ENCODE data around the gene AUTS2. TPM values are rescaled to one million over a fixed set of nuclear protein-coding genes. Genes with fewer than 3 reads are reported as not detected.

The AUTS2 gene
- total and polyA plus RNA-seq, 2 of the 8 experiments (the other 6 are each of a cell fraction or from before 2014, with no cell fraction given): 25.9 to 101 TPM

- no peak overlapping the region for H3K4ac ChIP-seq (replicated peaks; ENCODE audit: insufficient read length, low read depth, low read length)
- peak overlapping the region in 1 of 4 experiments; percentile 2; a peak in 1 of 8 replicates for H3K4me3 ChIP-seq (ENCODE audit: extremely low read depth in 1 of 4, insufficient read depth in 2 of 4, low read depth in 3 of 4, low read length in 4 of 4)
- H3K23ac ChIP-seq (ENCODE audit: insufficient read length): no peak overlapping the region
- no peak overlapping the region for H2AFZ ChIP-seq (ENCODE audit: low read length)
- peaks cover 19 to 95% of the 10 kb centered on the region in 2 experiments for H3K79me2 ChIP-seq (ENCODE audit: control insufficient read depth in 1 of 2, insufficient read depth in 2 of 2, low read length in 2 of 2)
- ChIA-PET POLR2A (ENCODE audit: partially characterized antibody) (interaction anchor here (0.9 to 1.2 kb wide), 4 partner anchors 9 to 26 kb away, joined by 3 to 4 read pairs (median 4); no protein-coding TSS in a partner anchor), CTCF (ENCODE audit: partially characterized antibody) (interaction anchor here (0.6 to 1.8 kb wide), 3 partner anchors 8 to 943 kb away, joined by 3 to 4 read pairs (median 4); no protein-coding TSS in a partner anchor)
- no peak overlapping the region for H3K14ac ChIP-seq (ENCODE audit: insufficient read length)
- FAIRE-seq (no peak), DNase-seq (ENCODE audit: low read depth in 1 of 2, low spot score in 2 of 2) (no peak)
- no peak overlapping the region for H2BK12ac ChIP-seq (ENCODE audit: low read depth, low read length)
- no peak overlapping the region for H4K5ac ChIP-seq (ENCODE audit: insufficient read length, low read depth, low read length)
- H3K79me1 ChIP-seq (ENCODE audit: low read depth, low read length): peaks cover 6% of the 10 kb centered on the region
- H2BK120ac ChIP-seq (replicated peaks; ENCODE audit: low read depth, low read length): no peak overlapping the region
- H3K27ac ChIP-seq (ENCODE audit: low read depth, low read length): no peak overlapping the region
- H3K36me3 ChIP-seq (ENCODE audit: control insufficient read depth in 2 of 4, insufficient read depth in 4 of 4, low read length in 3 of 4): peaks cover 0 to 8% (median 3%) of the 10 kb centered on the region in 4 experiments; a peak in 1 of 8 replicates
- H3K18ac ChIP-seq (ENCODE audit: extremely low read depth, low read length): no peak overlapping the region
- H3K9ac ChIP-seq (replicated peaks in 1 of 4; ENCODE audit: extremely low read depth in 1 of 4, low read depth in 3 of 4, low read length in 3 of 4): no peak overlapping the region
- peaks cover 6 to 32% (median 27%) of the 10 kb centered on the region in 4 experiments for H3K4me1 ChIP-seq (replicated peaks in 1 of 4; ENCODE audit: control insufficient read depth in 3 of 4, insufficient read depth in 4 of 4, low read length in 3 of 4)
- no peak overlapping the region for H3K56ac ChIP-seq (replicated peaks; ENCODE audit: insufficient read length, low read depth, low read length)
- peaks cover 15 to 18% of the 10 kb centered on the region in 2 experiments for H4K20me1 ChIP-seq (replicated peaks in 1 of 2; ENCODE audit: control insufficient read depth in 1 of 2, insufficient read depth in 2 of 2, low read length in 2 of 2)
- no peaks in the 10 kb centered on the region for H3K23me2 ChIP-seq (ENCODE audit: low read depth, low read length)
- no peak overlapping the region for H4K8ac ChIP-seq (ENCODE audit: extremely low read depth, insufficient read depth, low read length)
- no peaks in the 10 kb centered on the region for H3K27me3 ChIP-seq (replicated peaks in 1 of 4; ENCODE audit: control insufficient read depth in 3 of 4, extremely low read depth in 1 of 4, insufficient read depth in 3 of 4, low read length in 3 of 4)
- no peak overlapping the region for H2BK5ac ChIP-seq (ENCODE audit: low read depth, low read length)
- no peak overlapping the region for H4K91ac ChIP-seq (replicated peaks; ENCODE audit: insufficient read length, low read length)
- H3K9me3 ChIP-seq (ENCODE audit: insufficient read depth in 2 of 2, low read depth in 1 of 2, low read length in 1 of 2): 0 out of 4 replicates have a peak, but pooled peaks cover 0 to 3% of the 10 kb centered on the region in 2 experiments
- no peak overlapping the region for H2BK15ac ChIP-seq (ENCODE audit: low read length)
- peak overlapping the region in 1 of 2 experiments; percentile 50; a peak in 2 of 4 replicates for H3K4me2 ChIP-seq (ENCODE audit: insufficient read depth in 1 of 2, low read depth in 2 of 2, low read length in 2 of 2)
- WGBS, 2 experiments (ENCODE audit: extremely low coverage in 1 of 2, insufficient coverage in 1 of 2, insufficient read length in 1 of 2, insufficient replicate concordance in 2 of 2, low coverage in 1 of 2, low lambda C conversion rate in 2 of 2, missing lambda C conversion rate in 1 of 2): 88% methylated on average over 1 of the region's 1 CpG; no CpG with 5 or more reads in 1 of the 2 experiments
- H2AK5ac ChIP-seq (ENCODE audit: low read depth, low read length): no peak overlapping the region
- TF ChIP-seq GABPA (IDR thresholded peaks at IDR 0.05; ENCODE audit: borderline replicate concordance, insufficient read depth, low read length): no peak
- no peak for TF ChIP-seq HDAC2 (IDR thresholded peaks at IDR 0.05; ENCODE audit: borderline replicate concordance in 1 of 2, low read depth in 2 of 2, low read length in 2 of 2)
- TF ChIP-seq HDAC6 (IDR thresholded peaks at IDR 0.05; ENCODE audit: low read depth, low read length): no peak
- no peak overlapping the region for H2BK20ac ChIP-seq (ENCODE audit: low read length)
Measured at GRCh38 chr7:70726294-70726693, 1128.0 kb downstream of the AUTS2 start.
